ENCODE results near the gene KIF1A. TPM values are rescaled to one million over a fixed set of nuclear protein-coding genes. Genes with fewer than 3 reads are reported as not detected.

KIF1A gene
- total RNA-seq, 4 donors from 2014 or later = 1.7 to 4.1 (median 3.4) TPM

- no peaks in the 10 kb centered on the region for H3K4me1 ChIP-seq
- H3K36me3 ChIP-seq = no peaks in the 10 kb centered on the region
- WGBS = 66% methylated on average over 11 of the region's 11 CpGs
- intact Hi-C loops (cut with DNase I) = loop anchor here (5.0 kb wide), 1 partner anchor 1027 kb away; no protein-coding TSS in a partner anchor
- DNase-seq (ENCODE audit: extremely low spot score) = no peak
- H3K27ac ChIP-seq (replicated peaks in 1 of 4) = no peak overlapping the region
- TF ChIP-seq POLR2AphosphoS5 (IDR thresholded peaks at IDR 0.05) = no peak
- no peak for TF ChIP-seq CTCF (IDR thresholded peaks at IDR 0.05)
- no peak for TF ChIP-seq EP300 (IDR thresholded peaks at IDR 0.05)
- no peak for TF ChIP-seq POLR2A (IDR thresholded peaks at IDR 0.05; ENCODE audit: low read depth)
- no peaks in the 10 kb centered on the region for H3K9me3 ChIP-seq
- H3K4me3 ChIP-seq = no peak overlapping the region
- peaks cover 0 to 32% (median 2%) of the 10 kb centered on the region in 4 donors for H3K27me3 ChIP-seq
Measured at GRCh38 chr2:240850756-240851077, 30.7 kb upstream of the KIF1A start.

- no peak for TF ChIP-seq CTCF (IDR thresholded peaks at IDR 0.05)
- no peak for TF ChIP-seq POLR2AphosphoS5 (IDR thresholded peaks at IDR 0.05)
- TF ChIP-seq POLR2A (IDR thresholded peaks at IDR 0.05; ENCODE audit: low read depth) = no peak
- TF ChIP-seq EP300 (IDR thresholded peaks at IDR 0.05) = no peak
- WGBS = 81% methylated on average over 8 of the region's 11 CpGs
- peaks cover 0 to 30% (median 2%) of the 10 kb centered on the region in 4 donors for H3K27me3 ChIP-seq
Measured at GRCh38 chr2:240850026-240850425, 30.0 kb upstream of the KIF1A start.

DNA sequence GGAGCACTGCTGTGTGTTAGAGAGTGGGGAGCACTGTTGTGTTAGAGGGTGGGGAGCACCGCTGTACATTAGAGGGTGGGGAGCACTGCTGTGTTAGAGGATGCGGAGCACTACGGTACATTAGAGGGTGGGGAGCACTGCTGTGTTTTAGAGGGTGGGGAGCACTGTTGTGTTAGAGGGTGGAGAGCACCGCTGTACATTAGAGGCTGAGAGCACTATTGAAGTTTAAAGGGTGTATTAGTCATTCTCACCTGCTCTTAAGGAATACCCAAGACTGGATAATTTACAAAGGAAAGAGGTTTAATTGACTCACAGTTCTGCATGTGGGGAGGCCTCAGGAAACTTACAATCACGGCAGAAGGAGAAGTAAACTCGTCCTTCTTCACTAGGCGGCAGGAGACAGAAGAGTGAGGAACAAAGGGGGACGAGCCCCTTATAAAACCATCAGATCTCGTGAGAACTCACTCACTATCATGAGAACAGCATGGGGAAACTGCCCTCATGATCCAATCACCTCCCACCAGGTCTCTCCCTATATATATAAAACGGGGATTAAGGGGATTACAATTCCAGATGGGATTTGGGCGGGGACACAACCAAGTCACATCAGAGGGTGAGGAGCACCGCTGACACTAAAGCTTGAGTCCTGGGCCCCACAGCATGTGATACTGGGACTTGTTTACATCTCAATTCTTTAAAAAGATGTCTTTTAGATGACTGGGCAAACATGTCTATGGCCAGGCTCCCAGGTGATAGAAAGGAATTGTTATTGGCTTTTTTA is 29.1 kb upstream of the KIF1A start:
- no peak for DNase-seq (ENCODE audit: extremely low spot score)

More at GRCh38 chr2:240850026-240850425, 30.0 kb upstream of the KIF1A start:
- no peak overlapping the region for H3K4me3 ChIP-seq
- H3K4me1 ChIP-seq = no peaks in the 10 kb centered on the region
- no peak overlapping the region for H3K27ac ChIP-seq (replicated peaks in 1 of 4)
- intact Hi-C loops (cut with DNase I) = loop anchor here (5.0 kb wide), 1 partner anchor 1027 kb away; no protein-coding TSS in a partner anchor
- DNase-seq (ENCODE audit: extremely low spot score) = no peak
- H3K9me3 ChIP-seq = no peaks in the 10 kb centered on the region
- no peaks in the 10 kb centered on the region for H3K36me3 ChIP-seq

GRCh38 chr2:240847817-240848216 is 27.8 kb upstream of the KIF1A start:
- peaks cover 0 to 26% (median 2%) of the 10 kb centered on the region in 4 donors for H3K27me3 ChIP-seq
- no peak overlapping the region for H3K27ac ChIP-seq (replicated peaks in 1 of 4)
- H3K9me3 ChIP-seq = no peaks in the 10 kb centered on the region
- intact Hi-C loops (cut with DNase I) = no loop called here
- TF ChIP-seq POLR2AphosphoS5 (IDR thresholded peaks at IDR 0.05) (no peak), EP300 (IDR thresholded peaks at IDR 0.05) (no peak), POLR2A (IDR thresholded peaks at IDR 0.05; ENCODE audit: low read depth) (no peak), CTCF (IDR thresholded peaks at IDR 0.05) (no peak)
- no peaks in the 10 kb centered on the region for H3K4me1 ChIP-seq
- H3K36me3 ChIP-seq = no peaks in the 10 kb centered on the region
- DNase-seq (ENCODE audit: extremely low spot score) = no peak
- no peak overlapping the region for H3K4me3 ChIP-seq
- 90% methylated on average over 13 of the region's 13 CpGs for WGBS

More for the DNA sequence above, 29.1 kb upstream of the KIF1A start:
- intact Hi-C loops (cut with DNase I) = no loop called here
- TF ChIP-seq POLR2A (IDR thresholded peaks at IDR 0.05; ENCODE audit: low read depth) (no peak), POLR2AphosphoS5 (IDR thresholded peaks at IDR 0.05) (no peak), CTCF (IDR thresholded peaks at IDR 0.05) (no peak), EP300 (IDR thresholded peaks at IDR 0.05) (no peak)
- Histone ChIP-seq H3K9me3 (no peaks in the 10 kb centered on the region), H3K27me3 (peaks cover 0 to 30% (median 2%) of the 10 kb centered on the region in 4 donors), H3K36me3 (no peaks in the 10 kb centered on the region), H3K4me1 (no peaks in the 10 kb centered on the region), H3K27ac (replicated peaks in 1 of 4) (no peak overlapping the region), H3K4me3 (no peak overlapping the region)
- 69% methylated on average over 12 of the region's 12 CpGs for WGBS
